Measurements from ENCODE around the gene HID1. TPM values are rescaled to one million over a fixed set of nuclear protein-coding genes. Genes with fewer than 3 reads are reported as not detected.

HID1 gene
- total and polyA plus RNA-seq, 2 experiments from 2014 or later = 8.7 to 10.9 TPM

DNA sequence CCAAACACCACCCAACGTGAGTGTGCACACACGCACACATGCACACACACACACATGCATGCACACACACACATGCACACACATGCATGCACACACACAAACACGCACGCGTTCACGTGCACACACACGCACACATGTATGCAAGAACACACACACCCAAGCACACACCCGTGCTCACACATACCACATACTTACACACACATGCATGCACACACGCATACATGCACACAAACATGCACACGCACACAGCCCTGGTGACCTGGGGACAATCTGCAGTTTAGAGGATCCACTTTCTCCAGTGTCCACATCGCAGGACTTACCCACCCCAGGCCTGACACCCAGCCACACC lies 55.7 kb downstream of the HID1 start:
- no peak overlapping the region for H3K4me3 ChIP-seq
- DNase-seq (ENCODE audit: low spot score) (no peak), ATAC-seq (no peak)
- H3K79me2 ChIP-seq (replicated peaks; ENCODE audit: insufficient read depth) = no peaks in the 10 kb centered on the region
- H3K4me3 Mint-ChIP-seq = no peak overlapping the region
- no peaks in the 10 kb centered on the region for H3F3A ChIP-seq (replicated peaks; ENCODE audit: low read depth)
- no peaks in the 10 kb centered on the region for H4K20me1 ChIP-seq (replicated peaks; ENCODE audit: insufficient read depth)
- no peaks in the 10 kb centered on the region; the same call in 2 of the 3 replicates for H3K36me3 Mint-ChIP-seq (ENCODE audit: low read depth)
- H3K27ac Mint-ChIP-seq = no peak overlapping the region
- no peaks in the 10 kb centered on the region; the same call in 1 of the 2 replicates for H3K36me3 ChIP-seq (ENCODE audit: insufficient read depth)
- H3K4me1 Mint-ChIP-seq = peaks cover 7% of the 10 kb centered on the region
- peaks cover 13% of the 10 kb centered on the region; the same call in 1 of the 2 replicates for H3K27me3 ChIP-seq (ENCODE audit: insufficient read depth)
- TF ChIP-seq JUNB (IDR thresholded peaks at IDR 0.05; ENCODE audit: unreplicated experiment) (no peak), CREB1 (CRISPR knock-in tag; IDR thresholded peaks at IDR 0.05; ENCODE audit: low read depth) (no peak), POLR2AphosphoS5 (IDR thresholded peaks at IDR 0.05; ENCODE audit: low read depth) (no peak), ZNF331 (CRISPR knock-in tag; IDR thresholded peaks at IDR 0.05; ENCODE audit: low read depth) (no peak), EZH2 (IDR thresholded peaks at IDR 0.05; ENCODE audit: low read depth, unreplicated experiment) (no peak), ZNF114 (CRISPR knock-in tag; IDR thresholded peaks at IDR 0.05) (no peak), NANOG (IDR thresholded peaks at IDR 0.05; ENCODE audit: borderline replicate concordance) (no peak), EZH2phosphoT487 (IDR thresholded peaks at IDR 0.05; ENCODE audit: unreplicated experiment) (no peak), STAT1 (IDR thresholded peaks at IDR 0.05; ENCODE audit: unreplicated experiment) (no peak), REST (IDR thresholded peaks at IDR 0.05; ENCODE audit: unreplicated experiment) (no peak)
- TF ChIP-seq, protein P1, sequence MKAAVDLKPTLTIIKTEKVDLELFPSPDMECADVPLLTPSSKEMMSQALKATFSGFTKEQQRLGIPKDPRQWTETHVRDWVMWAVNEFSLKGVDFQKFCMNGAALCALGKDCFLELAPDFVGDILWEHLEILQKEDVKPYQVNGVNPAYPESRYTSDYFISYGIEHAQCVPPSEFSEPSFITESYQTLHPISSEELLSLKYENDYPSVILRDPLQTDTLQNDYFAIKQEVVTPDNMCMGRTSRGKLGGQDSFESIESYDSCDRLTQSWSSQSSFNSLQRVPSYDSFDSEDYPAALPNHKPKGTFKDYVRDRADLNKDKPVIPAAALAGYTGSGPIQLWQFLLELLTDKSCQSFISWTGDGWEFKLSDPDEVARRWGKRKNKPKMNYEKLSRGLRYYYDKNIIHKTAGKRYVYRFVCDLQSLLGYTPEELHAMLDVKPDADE (IDR thresholded peaks at IDR 0.05) = no peak
- TF ChIP-seq, protein P2, sequence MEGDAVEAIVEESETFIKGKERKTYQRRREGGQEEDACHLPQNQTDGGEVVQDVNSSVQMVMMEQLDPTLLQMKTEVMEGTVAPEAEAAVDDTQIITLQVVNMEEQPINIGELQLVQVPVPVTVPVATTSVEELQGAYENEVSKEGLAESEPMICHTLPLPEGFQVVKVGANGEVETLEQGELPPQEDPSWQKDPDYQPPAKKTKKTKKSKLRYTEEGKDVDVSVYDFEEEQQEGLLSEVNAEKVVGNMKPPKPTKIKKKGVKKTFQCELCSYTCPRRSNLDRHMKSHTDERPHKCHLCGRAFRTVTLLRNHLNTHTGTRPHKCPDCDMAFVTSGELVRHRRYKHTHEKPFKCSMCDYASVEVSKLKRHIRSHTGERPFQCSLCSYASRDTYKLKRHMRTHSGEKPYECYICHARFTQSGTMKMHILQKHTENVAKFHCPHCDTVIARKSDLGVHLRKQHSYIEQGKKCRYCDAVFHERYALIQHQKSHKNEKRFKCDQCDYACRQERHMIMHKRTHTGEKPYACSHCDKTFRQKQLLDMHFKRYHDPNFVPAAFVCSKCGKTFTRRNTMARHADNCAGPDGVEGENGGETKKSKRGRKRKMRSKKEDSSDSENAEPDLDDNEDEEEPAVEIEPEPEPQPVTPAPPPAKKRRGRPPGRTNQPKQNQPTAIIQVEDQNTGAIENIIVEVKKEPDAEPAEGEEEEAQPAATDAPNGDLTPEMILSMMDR (conservative IDR thresholded peaks at IDR 0.05; ENCODE audit: low read depth in 2 of 2) = no peak
- TF ChIP-seq, protein P3, sequence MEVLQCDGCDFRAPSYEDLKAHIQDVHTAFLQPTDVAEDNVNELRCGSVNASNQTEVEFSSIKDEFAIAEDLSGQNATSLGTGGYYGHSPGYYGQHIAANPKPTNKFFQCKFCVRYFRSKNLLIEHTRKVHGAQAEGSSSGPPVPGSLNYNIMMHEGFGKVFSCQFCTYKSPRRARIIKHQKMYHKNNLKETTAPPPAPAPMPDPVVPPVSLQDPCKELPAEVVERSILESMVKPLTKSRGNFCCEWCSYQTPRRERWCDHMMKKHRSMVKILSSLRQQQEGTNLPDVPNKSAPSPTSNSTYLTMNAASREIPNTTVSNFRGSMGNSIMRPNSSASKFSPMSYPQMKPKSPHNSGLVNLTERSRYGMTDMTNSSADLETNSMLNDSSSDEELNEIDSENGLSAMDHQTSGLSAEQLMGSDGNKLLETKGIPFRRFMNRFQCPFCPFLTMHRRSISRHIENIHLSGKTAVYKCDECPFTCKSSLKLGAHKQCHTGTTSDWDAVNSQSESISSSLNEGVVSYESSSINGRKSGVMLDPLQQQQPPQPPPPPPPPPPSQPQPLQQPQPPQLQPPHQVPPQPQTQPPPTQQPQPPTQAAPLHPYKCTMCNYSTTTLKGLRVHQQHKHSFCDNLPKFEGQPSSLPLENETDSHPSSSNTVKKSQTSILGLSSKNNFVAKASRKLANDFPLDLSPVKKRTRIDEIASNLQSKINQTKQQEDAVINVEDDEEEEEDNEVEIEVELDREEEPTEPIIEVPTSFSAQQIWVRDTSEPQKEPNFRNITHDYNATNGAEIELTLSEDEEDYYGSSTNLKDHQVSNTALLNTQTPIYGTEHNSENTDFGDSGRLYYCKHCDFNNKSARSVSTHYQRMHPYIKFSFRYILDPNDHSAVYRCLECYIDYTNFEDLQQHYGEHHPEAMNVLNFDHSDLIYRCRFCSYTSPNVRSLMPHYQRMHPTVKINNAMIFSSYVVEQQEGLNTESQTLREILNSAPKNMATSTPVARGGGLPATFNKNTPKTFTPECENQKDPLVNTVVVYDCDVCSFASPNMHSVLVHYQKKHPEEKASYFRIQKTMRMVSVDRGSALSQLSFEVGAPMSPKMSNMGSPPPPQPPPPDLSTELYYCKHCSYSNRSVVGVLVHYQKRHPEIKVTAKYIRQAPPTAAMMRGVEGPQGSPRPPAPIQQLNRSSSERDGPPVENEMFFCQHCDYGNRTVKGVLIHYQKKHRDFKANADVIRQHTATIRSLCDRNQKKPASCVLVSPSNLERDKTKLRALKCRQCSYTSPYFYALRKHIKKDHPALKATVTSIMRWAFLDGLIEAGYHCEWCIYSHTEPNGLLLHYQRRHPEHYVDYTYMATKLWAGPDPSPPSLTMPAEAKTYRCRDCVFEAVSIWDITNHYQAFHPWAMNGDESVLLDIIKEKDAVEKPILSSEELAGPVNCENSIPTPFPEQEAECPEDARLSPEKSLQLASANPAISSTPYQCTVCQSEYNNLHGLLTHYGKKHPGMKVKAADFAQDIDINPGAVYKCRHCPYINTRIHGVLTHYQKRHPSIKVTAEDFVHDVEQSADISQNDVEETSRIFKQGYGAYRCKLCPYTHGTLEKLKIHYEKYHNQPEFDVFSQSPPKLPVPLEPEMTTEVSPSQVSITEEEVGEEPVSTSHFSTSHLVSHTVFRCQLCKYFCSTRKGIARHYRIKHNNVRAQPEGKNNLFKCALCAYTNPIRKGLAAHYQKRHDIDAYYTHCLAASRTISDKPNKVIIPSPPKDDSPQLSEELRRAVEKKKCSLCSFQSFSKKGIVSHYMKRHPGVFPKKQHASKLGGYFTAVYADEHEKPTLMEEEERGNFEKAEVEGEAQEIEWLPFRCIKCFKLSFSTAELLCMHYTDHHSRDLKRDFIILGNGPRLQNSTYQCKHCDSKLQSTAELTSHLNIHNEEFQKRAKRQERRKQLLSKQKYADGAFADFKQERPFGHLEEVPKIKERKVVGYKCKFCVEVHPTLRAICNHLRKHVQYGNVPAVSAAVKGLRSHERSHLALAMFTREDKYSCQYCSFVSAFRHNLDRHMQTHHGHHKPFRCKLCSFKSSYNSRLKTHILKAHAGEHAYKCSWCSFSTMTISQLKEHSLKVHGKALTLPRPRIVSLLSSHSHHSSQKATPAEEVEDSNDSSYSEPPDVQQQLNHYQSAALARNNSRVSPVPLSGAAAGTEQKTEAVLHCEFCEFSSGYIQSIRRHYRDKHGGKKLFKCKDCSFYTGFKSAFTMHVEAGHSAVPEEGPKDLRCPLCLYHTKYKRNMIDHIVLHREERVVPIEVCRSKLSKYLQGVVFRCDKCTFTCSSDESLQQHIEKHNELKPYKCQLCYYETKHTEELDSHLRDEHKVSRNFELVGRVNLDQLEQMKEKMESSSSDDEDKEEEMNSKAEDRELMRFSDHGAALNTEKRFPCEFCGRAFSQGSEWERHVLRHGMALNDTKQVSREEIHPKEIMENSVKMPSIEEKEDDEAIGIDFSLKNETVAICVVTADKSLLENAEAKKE (CRISPR knock-in tag; IDR thresholded peaks at IDR 0.05) = no peak
- H3K9me3 Mint-ChIP-seq = no peaks in the 10 kb centered on the region; the same call in 2 of the 3 replicates
- no peaks in the 10 kb centered on the region for H3K9me2 ChIP-seq (ENCODE audit: insufficient read depth)
- H3K4me1 ChIP-seq (ENCODE audit: insufficient read depth) = no peaks in the 10 kb centered on the region
- H3K27ac ChIP-seq (ENCODE audit: low read depth) = no peak overlapping the region
- no peak overlapping the region for H3K4me2 ChIP-seq
- H2AFZ ChIP-seq = no peak overlapping the region
- H3K27me3 Mint-ChIP-seq (ENCODE audit: insufficient read depth, low read depth, poor library complexity) = peaks cover 11% of the 10 kb centered on the region

All from GM23338 (cell line).